ENCODE measurements around the gene CD300H.

DNA sequence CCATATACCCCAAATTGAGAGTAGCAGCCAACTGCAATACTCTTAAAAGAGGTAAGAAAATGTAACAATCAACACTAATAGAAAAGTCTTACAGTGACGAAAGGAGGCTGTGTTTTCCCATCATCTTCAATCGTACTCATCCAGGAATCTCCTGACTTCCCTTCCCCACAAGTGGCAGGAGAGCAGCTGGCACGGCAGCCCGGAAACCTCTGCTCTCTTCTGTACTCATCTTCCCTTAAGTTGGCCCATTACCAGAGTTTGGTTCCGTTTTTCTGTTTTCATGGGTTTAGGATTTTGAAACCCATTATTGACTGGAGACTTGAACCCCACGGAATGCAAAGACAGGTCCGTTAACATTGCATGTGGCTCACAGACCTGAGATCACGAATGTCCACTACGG lies 11.7 kb upstream of the CD300H start:
- no peak for TF ChIP-seq POLR2A (IDR thresholded peaks at IDR 0.05; ENCODE audit: low read depth, low read length)
- no peak for TF ChIP-seq POLR2AphosphoS5 (IDR thresholded peaks at IDR 0.05; ENCODE audit: low read depth, low read length)
- no peak for TF ChIP-seq TAF1 (IDR thresholded peaks at IDR 0.05; ENCODE audit: borderline replicate concordance, low read depth, low read length)

All from GM12892 (cell line).